GM21390 (cell line): ENCODE measurements around the gene LUC7L.
"Not testable (repeated sequence)": the region's sequence is repeated elsewhere in the genome, so short reads cannot be mapped to it uniquely, and the experiment has no call there.

Source experiments
- ATAC-seq: cut with Tn5 transposase; IDR thresholded peaks from one replicate; pipeline ENCODE4 v1.9.1; 2021; ENCODE audit not compliant: unreplicated experiment

Gene LUC7L

GRCh38 chr16:230351-230750 is 1.1 kb upstream of the LUC7L start:
- not testable (repeated sequence) for ATAC-seq

DNA sequence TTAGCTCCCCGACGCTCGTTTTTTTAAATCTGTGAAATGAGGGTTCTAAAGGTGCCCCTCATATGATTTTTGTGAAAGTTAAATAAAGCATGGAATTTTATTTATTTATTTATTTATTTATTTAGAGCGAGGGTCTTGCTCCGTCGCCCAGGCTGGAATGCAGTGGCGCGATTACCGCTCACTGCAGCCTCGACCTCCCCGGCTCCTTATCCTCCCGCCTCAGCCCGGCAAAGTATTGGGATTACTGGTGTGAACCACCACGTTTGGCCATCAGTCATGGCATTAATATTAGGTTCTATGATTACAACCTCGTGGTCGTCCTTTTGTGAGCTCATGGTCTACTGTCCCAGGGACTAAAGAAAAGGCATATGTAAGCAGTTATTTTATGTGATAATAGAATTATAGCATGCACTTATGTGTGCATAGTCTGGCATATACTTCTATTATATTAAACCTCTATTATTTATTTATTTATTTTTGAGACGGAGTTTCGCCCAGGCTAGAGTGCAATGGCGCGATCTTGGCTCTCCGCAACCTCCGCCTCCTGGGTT is 557 bp upstream of the LUC7L start:
- no peak for ATAC-seq

GRCh38 chr16:228151-228851 is 948 bp downstream of the LUC7L start:
- ATAC-seq: no peak

DNA sequence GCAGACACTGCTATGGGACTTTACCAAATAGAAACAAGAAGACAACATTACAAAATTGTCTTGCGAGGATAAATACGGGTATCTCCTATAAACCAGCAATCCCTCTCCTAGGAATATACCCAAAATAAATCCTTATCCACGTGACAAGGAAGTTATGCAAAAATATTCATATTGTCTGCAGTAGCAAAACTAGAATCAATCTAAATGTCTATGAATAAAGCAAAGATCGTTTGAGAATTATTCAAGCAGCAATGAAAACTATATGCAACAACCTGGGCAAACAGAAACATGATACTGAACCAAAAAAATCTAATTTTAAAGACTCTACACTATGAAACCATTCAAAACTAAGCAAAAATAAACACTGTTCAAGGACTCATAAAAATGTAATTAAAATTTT is 9.2 kb downstream of the LUC7L start:
- no peak for ATAC-seq

DNA sequence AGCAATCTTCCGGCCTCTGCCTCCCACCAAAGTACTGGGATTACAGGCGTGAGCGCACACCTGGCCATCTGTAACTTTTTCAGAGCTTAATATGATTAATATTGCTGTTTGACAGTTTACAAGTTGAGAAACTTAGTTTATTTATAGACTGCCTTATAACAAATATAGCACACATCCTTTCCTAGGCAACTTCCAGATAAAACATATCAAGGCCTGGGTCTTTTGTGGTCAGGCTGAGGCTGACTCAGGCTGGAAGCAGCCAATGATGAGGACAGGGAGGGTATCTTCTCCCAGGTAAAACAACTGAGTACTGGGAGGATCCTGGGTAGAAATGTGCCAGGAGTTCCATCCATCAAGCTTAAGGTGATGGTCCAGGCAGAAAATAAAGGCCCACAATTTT is 16.2 kb downstream of the LUC7L start:
- ATAC-seq: no peak

DNA sequence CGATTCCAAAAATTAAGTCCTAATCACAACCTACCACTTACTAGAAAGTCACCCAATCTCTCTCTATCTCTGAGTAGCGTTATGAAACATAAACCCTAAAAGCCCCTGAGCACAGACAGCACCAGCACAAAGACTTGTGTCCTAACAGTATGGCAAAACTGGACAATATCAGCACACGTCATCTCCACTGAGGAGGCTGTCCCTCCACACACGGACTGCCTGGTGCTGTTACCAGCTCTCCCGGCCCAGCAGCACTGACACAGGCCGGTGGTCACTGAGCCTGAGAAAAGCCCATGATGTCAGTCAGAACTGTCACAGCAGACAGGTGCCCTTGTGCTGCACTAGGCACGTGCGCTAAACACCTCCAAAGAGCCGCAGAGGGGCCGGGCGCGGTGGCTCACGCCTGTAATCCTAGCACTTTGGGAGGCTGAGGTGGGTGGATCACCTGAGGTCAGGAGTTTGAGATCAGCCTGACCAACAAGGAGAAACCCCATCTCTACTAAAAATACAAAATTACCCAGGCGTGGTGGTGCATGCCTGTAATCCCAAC is 17.5 kb downstream of the LUC7L start:
- ATAC-seq: not testable (repeated sequence)

- not testable (repeated sequence) for ATAC-seq
Measured at GRCh38 chr16:209359-209758, 19.9 kb downstream of the LUC7L start.

- ATAC-seq: not testable (repeated sequence)
Measured at GRCh38 chr16:204046-204445, 25.2 kb downstream of the LUC7L start.

GRCh38 chr16:203246-203645 is 26.0 kb downstream of the LUC7L start:
- ATAC-seq: no peak

DNA sequence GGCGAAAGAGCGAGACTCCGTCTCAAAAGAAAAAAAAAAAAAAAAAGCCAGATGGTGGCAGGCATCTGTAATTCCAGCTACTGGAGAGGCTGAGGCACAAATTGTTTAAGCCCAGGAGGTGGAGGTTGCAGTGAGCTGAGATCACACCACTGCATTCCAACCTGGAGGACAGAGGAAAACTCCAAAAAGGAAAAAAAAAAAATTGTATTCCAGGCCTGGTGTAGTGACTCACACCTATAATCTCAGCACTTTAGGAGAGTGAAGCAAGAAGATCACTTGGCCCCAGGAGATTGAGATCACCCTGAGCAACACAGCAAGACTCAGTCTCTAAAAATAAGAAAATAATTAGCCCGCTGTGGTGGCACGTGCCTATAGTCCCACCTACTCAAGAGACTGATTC is 28.9 kb downstream of the LUC7L start:
- ATAC-seq: no peak

DNA sequence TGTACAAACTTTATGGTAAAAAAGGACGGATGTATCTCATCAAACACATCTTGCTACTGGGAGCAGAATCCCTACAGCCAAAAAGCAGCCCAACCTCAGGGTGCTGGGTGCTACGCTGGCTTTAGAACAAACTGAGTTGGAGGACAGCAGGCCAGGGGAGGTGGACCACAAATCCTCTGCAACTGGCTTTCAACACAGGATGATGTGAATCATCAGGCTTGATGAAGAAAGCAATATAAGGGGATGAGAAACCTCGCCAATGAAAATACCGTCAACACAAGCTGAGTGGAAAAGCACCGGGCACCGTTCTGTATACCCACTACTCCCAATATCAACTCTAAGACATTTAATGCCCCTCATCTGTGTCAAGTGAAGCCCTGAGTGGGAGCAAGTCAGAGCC is 34.7 kb downstream of the LUC7L start:
- ATAC-seq: no peak

- no peak for ATAC-seq
Measured at GRCh38 chr16:193441-193840, 35.8 kb downstream of the LUC7L start.

DNA sequence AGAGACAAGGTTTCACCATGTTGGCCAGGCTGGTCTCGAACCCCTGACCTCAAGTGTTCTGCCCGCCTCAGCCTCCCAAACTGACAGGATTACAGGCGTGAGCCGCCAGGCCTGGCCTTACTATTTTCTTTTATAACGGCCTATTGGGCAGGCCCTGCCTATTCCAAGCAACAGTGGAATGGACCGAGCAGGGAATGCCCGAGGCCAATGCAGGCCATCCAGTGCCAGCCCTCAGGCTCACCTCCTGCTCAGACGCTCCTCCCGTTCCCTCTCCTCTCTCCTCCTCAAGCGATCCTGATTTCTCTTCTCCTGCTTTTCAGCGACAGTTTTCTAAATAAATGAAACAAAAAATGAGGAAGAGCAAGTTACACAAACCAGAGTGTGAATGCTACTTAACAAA is 36.6 kb downstream of the LUC7L start:
- no peak for ATAC-seq

DNA sequence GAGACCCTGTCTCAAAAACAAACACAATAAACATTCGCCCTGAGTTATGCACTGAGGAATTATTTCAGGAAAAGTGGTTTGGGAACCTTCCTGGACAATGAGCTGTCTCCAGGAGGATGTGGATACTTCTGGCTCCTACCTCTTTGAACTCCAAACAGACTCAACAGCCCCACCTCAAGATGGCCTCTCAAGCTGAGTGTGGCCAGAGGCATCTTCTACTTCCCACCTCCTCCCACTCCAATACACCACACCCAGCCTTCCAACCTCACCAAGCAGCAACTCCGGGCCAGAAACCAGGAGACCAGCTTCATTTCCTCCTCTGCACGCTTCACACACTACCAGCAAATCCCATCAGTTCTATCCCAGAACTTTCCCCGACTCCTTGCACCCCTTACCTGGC is 37.4 kb downstream of the LUC7L start:
- ATAC-seq: no peak

DNA sequence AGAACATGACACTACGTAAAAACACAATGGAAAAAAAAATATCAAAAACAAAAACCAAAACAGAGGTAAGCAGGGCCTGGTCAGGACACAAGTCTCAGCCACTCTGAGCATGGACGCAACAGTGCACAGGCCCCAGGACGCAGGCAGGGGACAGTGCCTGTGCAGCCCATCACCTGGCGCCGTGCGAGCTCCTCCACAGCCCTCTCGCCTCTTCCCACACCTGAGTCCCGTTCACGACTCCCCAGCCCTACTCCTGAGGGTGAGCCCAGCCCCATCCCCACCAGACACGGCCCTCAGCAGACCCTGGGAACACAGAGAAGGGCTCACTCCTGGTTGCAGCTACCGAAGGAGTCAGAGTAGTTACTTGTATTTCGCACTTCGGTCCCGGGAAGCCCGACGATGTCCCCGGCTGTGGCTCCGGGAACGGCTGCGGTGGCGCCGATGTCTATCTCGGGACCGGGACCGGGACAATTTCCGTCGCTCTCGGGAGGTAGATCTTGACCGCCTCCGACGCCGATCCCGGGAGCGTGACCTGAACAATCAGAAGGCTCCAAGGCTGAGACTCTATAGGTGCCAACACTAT is 39.6 kb downstream of the LUC7L start:
- ATAC-seq: no peak

DNA sequence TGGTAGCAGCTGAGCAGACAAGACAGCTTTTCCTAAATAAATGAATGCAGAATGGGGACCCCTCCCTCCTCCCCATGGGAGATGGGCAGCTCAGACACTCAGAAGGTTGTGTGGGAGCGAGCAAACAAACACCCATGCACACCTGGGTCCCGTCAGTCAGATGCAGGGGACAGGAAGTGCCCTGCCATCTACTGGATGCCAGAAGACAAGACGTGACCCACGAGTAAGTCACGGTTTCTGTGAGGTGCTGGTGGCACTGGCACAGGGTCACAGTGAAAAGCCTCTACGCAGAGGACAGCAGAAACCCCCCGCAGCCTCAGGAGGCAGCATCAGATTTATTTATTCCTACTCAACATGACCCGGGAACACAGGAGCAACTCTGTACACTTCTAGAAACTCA is 40.6 kb downstream of the LUC7L start:
- no peak for ATAC-seq

- ATAC-seq: no peak
Measured at GRCh38 chr16:187330-187729, 41.9 kb downstream of the LUC7L start.

GRCh38 chr16:185691-186090 is 43.6 kb downstream of the LUC7L start:
- ATAC-seq: no peak

GRCh38 chr16:185213-185612 is 44.0 kb downstream of the LUC7L start:
- no peak for ATAC-seq

DNA sequence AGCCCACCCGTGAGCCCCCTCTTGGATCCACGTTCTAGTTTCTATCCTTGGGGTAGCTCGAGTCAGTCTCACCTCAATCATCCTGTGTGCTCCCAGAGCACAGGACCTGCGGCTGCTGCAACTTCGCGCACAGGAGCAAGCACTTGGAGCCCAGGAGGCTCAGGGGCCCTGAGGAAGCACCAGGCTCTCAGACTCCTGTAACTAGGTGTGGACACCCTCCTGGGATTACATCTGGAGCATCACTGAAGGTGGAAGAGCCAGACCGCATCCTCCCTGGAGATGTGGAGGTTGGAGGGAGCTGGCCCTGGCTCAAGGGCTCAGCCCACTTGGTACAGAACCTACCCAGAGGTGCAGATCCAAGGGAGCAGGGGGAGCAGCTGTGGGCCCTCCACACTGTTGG is 46.2 kb downstream of the LUC7L start:
- ATAC-seq: no peak

- no peak for ATAC-seq
Measured at GRCh38 chr16:181565-182021, 47.7 kb downstream of the LUC7L start.
